ENCODE results near the gene EN2.

Gene EN2

GRCh38 chr7:155489158-155489840 lies 31.4 kb downstream of the EN2 start:
- TF ChIP-seq CTCF (IDR thresholded peaks at IDR 0.05; ENCODE audit: control insufficient read depth, extremely low read depth, insufficient read depth) = no peak
- no peak for DNase-seq (ENCODE audit: low read depth)
- H3K4me3 ChIP-seq (ENCODE audit: low read depth, low read length) = no peak overlapping the region

- DNase-seq (ENCODE audit: low read depth) = no peak
- no peak overlapping the region for H3K4me3 ChIP-seq (ENCODE audit: low read depth, low read length)
- TF ChIP-seq CTCF (IDR thresholded peaks at IDR 0.05; ENCODE audit: control insufficient read depth, extremely low read depth, insufficient read depth) = no peak
Measured at GRCh38 chr7:155489862-155490696, 32.1 kb downstream of the EN2 start.

- DNase-seq (ENCODE audit: low read depth) = no peak
- H3K4me3 ChIP-seq (ENCODE audit: low read depth, low read length) = no peak overlapping the region
- TF ChIP-seq CTCF (IDR thresholded peaks at IDR 0.05; ENCODE audit: control insufficient read depth, extremely low read depth, insufficient read depth) = no peak
Measured at GRCh38 chr7:155490697-155491628, 33.0 kb downstream of the EN2 start.

- DNase-seq (ENCODE audit: low read depth) = no peak
- no peak for TF ChIP-seq CTCF (IDR thresholded peaks at IDR 0.05; ENCODE audit: control insufficient read depth, extremely low read depth, insufficient read depth)
- H3K4me3 ChIP-seq (ENCODE audit: low read depth, low read length) = no peak overlapping the region
Measured at GRCh38 chr7:155491812-155492211, 33.9 kb downstream of the EN2 start.

- no peak overlapping the region for H3K4me3 ChIP-seq (ENCODE audit: low read depth, low read length)
- DNase-seq (ENCODE audit: low read depth) = no peak
- TF ChIP-seq CTCF (IDR thresholded peaks at IDR 0.05; ENCODE audit: control insufficient read depth, extremely low read depth, insufficient read depth) = no peak
Measured at GRCh38 chr7:155493744-155494538, 36.0 kb downstream of the EN2 start.

GRCh38 chr7:155494551-155494950 lies 36.6 kb downstream of the EN2 start:
- DNase-seq (ENCODE audit: low read depth) = no peak
- no peak for TF ChIP-seq CTCF (IDR thresholded peaks at IDR 0.05; ENCODE audit: control insufficient read depth, extremely low read depth, insufficient read depth)

More at GRCh38 chr7:155494551-155494950, 36.6 kb downstream of the EN2 start:
- H3K4me3 ChIP-seq (ENCODE audit: low read depth, low read length) = no peak overlapping the region
